ENCODE results near the gene CALY.

GRCh38 chr10:133314911-133315310 is 21.8 kb downstream of the CALY start:
- TF ChIP-seq PKNOX1 (IDR thresholded peaks at IDR 0.05) (no peak), HDGF (IDR thresholded peaks at IDR 0.05; ENCODE audit: borderline replicate concordance) (no peak), CTBP1 (IDR thresholded peaks at IDR 0.05; ENCODE audit: borderline replicate concordance) (no peak), NFRKB (IDR thresholded peaks at IDR 0.05) (no peak)
